SHP77 (cell line): Measurements from ENCODE around the gene ARCN1.

ENCODE experiments used
- DNase-seq, 2 experiments: peaks; one replicate each; lab custom pipeline; 2025; lab: John Stamatoyannopoulos, UW

The ARCN1 gene

DNA sequence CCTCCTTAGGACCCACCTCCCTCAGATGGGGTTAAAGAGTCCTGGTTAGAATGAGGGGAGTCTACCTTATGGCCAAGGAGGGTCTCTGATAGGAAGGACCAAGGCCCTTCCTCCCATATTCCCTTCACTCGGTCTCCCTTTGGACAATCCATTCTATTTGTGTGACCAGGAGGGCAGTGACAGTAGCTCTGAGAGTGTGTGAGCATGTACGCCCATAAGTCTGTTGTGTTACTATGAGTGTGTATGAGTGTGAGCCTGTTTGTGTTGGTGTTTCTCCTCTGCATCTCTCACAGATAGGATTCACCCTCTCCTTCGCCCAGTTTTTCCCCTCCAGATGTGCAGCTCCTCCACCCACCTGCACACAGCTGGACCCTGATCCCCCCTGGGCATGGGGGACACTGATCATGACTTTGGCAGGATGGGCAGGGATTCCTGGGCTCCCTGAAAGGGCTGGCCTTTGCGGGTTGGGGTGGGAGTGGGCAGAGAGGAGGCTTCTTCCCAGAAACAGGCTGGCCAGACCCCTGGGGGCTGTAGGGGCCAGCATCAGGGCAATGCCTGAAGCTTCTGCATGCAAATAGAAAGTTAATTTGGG lies 49.7 kb downstream of the ARCN1 start:
- DNase-seq, result no peak

DNA sequence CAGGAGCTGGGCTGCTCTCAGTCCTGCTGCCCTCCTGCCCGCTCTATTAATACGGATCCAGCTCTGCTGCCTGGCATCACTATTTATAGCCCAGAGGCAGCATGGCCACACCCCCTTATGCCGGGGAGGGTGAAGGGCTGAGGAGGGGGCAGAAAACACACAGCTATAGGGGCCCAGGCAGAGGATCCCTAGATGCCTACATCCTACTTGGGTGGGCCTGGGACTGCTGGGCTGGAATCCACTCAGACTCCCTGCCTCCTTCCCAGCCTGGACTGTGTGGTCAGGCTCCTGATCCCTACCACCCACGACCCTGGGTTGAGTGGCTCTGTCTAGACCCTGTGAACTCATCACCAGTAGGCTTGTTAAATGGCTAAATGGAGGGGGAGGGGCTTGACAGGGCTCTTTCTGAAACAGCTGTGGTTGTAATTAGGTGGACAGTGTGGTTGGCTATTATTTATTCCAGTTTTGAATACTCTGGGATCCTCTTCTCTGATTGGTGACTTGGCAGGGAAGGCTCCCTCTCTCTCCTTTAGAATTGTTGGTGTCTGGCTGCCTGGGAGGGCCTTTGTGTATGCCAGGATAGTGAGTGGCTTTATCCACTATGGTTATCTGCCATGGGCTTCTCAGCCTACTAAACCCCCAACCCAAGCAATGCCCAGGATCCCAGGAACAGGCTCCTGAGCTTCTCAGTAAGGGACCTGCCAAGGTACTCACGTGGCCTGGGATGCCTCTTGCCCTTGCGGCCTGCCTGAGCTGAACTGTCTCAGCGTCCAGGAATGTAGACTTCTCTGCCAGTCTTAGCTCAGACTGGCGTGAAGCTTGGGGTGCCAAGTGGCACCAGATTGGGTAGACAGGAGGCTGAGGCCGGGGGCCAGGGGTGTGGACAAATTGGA lies 50.4 kb downstream of the ARCN1 start:
- DNase-seq, result peak; percentile 61 to 66

DNA sequence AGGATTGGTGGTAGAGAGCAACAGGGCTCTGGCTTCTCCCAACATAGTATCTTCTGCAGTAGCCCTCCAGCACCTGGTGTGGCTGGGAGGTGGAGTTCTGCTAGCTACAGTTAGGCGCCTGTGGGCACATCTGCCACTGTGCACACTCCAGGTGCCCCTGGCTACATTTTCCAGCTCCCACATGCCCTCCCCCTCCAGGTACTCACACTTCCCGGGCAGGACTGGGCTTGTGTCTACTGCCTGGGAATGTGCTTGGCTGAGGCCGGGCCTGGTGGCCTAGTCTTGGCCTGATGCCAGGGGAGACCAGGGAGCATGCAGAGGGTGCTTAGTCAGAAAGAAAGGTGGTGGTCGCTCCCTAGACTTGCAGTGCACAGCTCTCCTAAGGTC lies 51.1 kb downstream of the ARCN1 start:
- DNase-seq, result peak; percentile 86 to 95

- no peak for DNase-seq
These were observed 53.0 kb downstream of the ARCN1 start for GRCh38 chr11:118625036-118625690.

DNA sequence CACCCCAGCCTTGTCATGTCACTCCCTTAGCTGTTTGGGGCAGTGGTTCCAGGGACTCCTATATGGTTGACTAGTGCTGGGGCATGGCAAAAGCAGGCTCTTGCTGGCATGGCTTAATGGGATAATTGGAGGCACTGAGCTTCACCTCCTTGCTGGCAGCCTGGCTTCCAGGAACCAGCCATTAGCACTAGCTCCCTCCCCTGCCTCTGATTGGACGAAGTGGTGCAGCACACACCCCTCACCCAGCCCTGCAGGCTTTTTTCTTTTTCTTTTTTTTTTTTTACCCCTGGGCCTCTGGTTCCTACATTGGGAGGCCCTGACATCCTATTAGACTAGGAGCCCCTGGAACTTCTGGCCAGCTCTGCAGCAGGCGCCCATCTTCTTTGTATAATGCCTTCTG lies 53.8 kb downstream of the ARCN1 start:
- DNase-seq, result no peak

DNA sequence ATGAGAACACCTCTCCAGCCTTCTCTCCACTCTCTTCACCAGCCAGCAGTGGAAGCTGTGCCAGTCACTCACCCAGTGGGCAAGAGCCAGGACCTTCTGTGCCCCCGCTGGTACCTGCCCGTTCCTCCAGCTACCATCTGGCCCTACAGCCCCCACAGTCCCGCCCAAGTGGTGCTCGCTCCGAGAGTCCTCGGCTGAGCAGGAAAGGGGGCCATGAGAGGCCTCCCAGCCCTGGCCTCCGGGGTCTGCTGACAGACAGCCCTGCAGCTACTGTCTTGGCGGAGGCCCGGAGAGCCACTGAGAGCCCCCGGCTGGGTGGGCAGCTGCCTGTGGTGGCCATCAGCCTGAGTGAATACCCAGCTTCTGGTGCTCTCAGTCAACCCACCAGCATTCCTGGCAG lies 55.4 kb downstream of the ARCN1 start:
- no peak for DNase-seq

DNA sequence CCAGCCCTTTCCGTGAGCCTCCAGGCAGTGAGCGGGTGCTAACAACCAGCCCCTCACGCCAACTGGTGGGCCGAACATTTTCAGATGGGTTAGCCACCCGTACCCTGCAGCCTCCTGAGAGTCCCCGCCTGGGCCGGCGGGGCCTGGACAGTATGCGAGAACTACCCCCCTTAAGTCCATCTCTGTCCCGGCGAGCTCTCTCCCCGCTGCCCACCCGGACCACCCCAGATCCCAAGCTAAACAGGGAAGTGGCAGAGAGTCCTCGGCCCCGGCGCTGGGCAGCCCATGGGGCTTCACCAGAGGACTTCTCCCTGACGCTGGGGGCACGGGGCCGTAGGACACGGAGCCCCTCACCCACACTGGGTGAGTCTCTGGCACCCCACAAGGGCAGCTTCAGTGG lies 55.8 kb downstream of the ARCN1 start:
- DNase-seq, result no peak

- DNase-seq, result no peak
These were observed 56.2 kb downstream of the ARCN1 start for GRCh38 chr11:118628432-118628831.

GRCh38 chr11:118628861-118629549 lies 56.8 kb downstream of the ARCN1 start:
- DNase-seq, result no peak

GRCh38 chr11:118629761-118630661 lies 57.8 kb downstream of the ARCN1 start:
- no peak for DNase-seq

GRCh38 chr11:118631142-118631909 lies 59.1 kb downstream of the ARCN1 start:
- no peak for DNase-seq

GRCh38 chr11:118632577-118633318 lies 60.5 kb downstream of the ARCN1 start:
- DNase-seq, result no peak

GRCh38 chr11:118633319-118633690 lies 61.1 kb downstream of the ARCN1 start:
- DNase-seq, result no peak

- DNase-seq, result no peak
These were observed 61.8 kb downstream of the ARCN1 start for GRCh38 chr11:118633979-118634378.

DNA sequence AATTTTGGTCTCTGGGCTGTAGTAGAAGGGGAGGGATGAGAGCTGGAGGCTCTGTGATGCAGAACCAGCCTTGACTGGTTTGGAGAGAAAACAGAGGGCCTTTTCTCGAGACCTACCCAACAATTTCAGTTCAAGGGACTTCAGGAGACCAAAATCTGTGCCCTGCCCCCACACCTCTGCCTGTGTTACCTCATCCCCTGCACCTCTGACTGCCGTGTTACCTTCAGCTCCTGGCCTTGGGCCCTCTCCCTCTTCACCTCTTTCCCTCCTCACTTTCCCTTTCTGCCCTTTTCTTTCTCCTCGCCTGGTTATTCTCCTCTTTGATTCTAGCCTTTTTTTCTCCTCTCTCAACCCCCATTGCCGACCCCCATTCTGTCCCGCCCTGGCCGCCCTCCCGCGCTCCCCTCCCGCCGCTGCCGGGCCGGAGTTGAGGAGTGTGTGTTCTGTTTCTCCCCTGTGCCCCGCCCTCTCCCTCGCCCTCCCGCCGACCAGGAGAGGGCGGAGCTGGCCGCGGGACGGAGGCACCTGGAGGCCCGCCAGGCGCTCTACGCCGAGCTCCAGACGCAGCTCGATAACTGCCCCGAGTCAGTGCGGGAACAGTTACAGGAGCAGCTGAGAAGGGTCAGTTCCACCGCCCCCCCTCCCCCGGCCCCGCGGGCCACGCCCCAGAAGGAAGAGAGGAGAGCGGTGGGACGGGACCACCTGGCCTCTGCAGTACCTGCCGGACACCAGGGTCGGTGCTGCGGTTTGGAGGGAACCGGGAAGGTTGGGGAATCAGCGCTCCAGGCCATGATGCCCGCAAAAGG lies 62.4 kb downstream of the ARCN1 start:
- DNase-seq, result peak; percentile 55 to 73

DNA sequence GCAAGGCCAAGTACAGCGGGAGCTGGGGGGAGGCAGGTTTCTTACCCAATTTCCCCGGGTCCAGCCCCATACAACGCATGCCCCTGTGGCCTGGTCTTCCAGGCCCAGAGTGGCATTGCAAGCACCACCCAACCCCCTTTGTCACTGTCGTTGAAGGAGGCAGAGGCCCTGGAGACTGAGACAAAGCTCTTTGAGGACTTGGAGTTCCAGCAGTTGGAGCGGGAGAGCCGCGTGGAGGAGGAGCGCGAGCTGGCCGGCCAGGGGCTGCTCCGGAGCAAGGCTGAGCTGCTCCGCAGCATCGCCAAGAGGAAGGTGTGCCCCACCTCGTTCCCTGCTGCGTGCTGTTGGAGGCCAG lies 63.0 kb downstream of the ARCN1 start:
- no peak for DNase-seq

DNA sequence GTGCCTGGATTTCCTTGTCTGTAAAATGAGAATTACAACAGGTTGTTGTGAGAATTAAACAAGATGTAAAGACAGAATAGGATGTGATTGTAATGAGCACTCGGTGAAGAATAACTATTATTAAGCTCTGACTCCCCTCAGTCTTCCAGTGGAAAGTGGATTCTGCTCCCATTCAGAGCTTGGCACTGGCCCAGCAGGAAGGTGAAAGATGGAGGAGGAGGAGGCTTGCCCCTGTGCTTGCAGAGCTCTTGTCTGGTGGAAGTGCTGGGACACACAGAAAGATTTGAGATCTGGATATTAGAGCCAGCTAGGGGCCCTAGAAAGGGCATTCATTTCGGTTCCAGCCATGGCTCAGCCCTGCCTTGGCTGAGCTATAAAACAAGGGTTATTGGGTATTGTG lies 63.4 kb downstream of the ARCN1 start:
- DNase-seq, result no peak

GRCh38 chr11:118636569-118637290 lies 64.5 kb downstream of the ARCN1 start:
- no peak for DNase-seq

DNA sequence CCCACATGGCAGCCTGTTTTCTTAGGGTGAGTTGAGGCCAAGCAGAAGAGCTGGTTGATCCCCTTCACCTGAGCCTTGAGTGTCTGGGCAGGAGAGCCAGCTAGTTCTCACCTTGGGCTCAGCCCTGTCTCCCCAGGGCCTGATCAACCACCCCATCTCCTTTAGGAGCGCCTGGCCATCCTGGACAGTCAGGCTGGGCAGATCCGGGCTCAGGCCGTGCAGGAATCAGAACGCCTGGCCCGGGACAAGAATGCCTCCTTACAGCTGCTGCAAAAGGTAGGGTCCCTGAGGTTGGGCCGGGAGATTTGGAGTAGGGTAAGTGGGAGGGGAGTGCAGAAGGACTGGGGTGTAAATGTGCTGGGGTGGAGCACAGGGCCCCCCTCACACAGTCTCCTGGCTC lies 66.5 kb downstream of the ARCN1 start:
- no peak for DNase-seq
